Stimulated activated CD8-positive, alpha-beta memory T cell treated with anti-CD3 and anti-CD28 coated beads, Interleukin-4, amount 100 ng/mL, for 1 hour (primary cell): ENCODE measurements around the gene GDF2.

Source experiments
- DNase-seq, 2 donors: peaks; one replicate each; pipeline ENCODE4 v3.0.0-alpha.2; 2020; ENCODE audit warnings: low read depth in 2 of 2, low spot score in 1 of 2

The GDF2 gene

GRCh38 chr10:47331954-47332353 lies 9.7 kb downstream of the GDF2 start:
- DNase-seq = no peak

- DNase-seq = no peak
These were observed 10.1 kb downstream of the GDF2 start for GRCh38 chr10:47332371-47332770.

DNA sequence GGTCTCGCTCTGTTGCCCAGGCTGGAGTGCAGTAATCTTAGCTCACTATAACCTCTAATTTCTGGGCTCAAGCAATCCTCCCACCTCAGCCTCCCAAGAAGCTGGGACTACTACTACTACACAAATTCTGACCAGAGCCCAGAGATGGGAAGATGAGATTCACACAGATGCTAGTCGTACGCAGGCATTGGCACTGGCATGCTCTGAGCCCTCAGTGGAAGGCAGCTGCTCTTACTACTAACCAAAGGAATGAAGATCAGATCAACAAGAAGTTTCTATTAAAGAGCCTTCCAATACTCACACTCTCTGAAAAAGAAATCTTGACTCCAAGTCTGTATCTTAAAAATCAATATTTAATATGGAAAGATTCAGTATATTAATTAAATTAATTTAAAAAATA lies 10.7 kb downstream of the GDF2 start:
- no peak for DNase-seq

DNA sequence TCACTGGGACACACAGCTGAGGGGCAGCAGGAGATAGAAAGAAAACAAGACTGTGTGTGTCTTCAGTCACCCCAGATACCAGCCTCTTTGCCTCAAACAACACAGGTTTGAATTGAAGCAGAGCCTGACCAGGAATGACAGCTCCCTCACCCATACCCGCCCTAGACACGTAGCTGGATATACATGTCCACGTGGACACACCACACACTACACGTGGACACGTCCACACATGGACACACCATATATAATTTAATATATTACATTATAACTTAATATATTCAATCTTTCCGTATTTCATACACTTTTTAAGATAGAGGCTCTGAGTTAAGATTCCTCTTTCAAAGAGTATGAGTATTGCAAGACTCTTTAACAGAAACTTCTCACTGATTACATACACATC lies 11.3 kb downstream of the GDF2 start:
- no peak for DNase-seq

- DNase-seq = no peak
These were observed 12.4 kb downstream of the GDF2 start for GRCh38 chr10:47334466-47335295.

- DNase-seq = no peak
These were observed 13.7 kb downstream of the GDF2 start for GRCh38 chr10:47335906-47336305.

- DNase-seq = no peak
These were observed 14.3 kb downstream of the GDF2 start for GRCh38 chr10:47336387-47337134.

DNA sequence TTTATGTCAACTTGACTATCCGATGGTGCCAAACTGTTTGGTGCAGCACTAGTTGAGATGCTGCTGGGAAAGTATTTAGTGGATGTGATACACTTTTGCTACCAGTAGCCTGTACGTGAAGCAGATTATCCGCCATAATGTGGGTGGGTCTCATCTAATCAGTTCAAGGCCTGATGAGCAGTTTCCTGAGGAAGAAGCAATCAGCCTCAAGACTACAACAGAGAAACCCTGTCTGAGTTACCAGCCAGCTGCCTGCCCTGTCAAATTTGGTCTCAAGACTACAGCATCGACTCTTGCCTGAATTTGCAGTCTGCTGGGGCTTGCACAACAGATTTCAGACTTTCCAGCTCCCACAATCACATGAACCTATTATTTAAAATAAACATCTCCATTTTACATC lies 15.1 kb downstream of the GDF2 start:
- DNase-seq = no peak

DNA sequence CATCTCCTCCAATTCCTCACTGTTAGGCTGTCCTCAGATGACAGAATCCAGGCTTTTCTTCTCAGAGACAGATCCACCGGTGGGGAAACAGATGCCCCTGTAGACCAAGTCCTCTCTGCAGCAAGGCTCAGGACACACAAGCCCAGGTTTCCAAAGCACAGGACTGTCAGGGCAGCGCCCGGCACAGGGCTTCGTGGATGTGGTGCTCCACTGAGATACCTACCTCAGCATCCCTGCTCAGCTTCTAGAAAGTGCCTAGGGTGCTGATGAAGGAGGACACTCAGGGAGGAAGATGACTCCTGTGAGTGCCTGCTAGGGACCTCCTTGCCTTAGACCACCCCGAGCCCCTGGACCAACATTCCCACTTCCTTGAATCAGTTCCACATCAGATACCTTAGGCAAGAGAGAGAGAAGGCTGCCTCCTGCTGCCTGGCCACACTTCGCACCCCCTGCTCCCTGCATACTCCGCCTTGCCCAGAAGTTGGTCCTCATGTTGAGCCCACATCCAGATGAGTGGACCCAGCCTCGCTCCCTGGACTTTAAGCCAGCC lies 17.0 kb downstream of the GDF2 start:
- DNase-seq = no peak

- DNase-seq = no peak
These were observed 17.7 kb downstream of the GDF2 start for GRCh38 chr10:47339759-47340607.

DNA sequence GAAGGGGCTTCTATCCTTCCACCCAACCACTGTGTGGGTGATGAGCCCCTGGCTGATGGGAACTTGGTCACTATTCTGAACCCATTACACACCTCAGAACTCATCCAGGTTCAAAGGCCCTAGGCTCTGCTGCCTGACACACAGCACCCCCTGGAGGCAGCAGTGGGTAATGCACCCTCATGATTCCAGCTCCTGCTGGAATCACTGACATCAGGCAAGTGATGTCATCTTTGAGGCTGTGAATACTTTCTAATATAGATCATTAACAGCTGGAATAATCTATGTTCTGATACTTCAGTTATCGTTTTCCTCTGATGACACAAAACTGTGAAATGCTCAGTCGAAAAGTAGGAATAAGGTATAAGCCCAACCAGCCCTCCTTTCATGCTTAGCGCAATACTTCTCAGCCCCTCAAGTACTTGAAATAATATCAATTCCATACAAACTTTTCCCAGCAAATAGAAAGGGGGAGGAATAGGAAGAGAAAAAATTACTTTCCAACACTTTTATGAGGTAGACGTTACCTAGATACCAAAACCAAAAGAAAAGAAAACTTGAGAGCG lies 18.4 kb downstream of the GDF2 start:
- DNase-seq = peak; percentile 40 to 45

GRCh38 chr10:47344996-47345870 lies 23.0 kb downstream of the GDF2 start:
- DNase-seq = no peak

GRCh38 chr10:47346581-47347302 lies 24.5 kb downstream of the GDF2 start:
- no peak for DNase-seq

DNA sequence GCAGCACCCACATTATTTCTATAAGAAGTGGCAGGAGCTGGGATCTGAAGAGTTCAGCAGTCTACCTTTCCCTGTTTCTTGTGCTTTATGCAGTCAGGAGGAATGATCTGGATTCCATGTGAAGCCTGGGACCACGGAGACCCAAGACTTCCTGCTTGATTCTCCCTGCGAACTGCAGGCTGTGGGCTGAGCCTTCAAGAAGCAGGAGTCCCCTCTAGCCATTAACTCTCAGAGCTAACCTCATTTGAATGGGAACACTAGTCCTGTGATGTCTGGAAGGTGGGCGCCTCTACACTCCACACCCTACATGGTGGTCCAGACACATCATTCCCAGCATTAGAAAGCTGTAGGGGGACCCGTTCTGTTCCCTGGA lies 25.0 kb downstream of the GDF2 start:
- DNase-seq = no peak

GRCh38 chr10:47348138-47348651 lies 25.9 kb downstream of the GDF2 start, which contains the start of gene RBP3:
Gene RBP3, plus strand, starts transcription at chr10:47348363. Its CDS starts 122 bp downstream, at chr10:47348485.
- DNase-seq = no peak

GRCh38 chr10:47348661-47349470 lies 26.6 kb downstream of the GDF2 start:
- DNase-seq = no peak

- no peak for DNase-seq
These were observed 27.3 kb downstream of the GDF2 start for GRCh38 chr10:47349516-47349915.

DNA sequence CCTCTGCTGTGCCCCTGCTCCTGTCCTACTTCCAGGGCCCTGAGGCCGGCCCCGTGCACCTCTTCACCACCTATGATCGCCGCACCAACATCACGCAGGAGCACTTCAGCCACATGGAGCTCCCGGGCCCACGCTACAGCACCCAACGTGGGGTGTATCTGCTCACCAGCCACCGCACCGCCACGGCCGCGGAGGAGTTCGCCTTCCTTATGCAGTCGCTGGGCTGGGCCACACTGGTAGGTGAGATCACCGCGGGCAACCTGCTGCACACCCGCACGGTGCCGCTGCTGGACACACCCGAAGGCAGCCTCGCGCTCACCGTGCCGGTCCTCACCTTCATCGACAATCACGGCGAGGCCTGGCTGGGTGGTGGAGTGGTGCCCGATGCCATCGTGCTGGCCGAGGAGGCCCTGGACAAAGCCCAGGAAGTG lies 27.7 kb downstream of the GDF2 start:
- no peak for DNase-seq
